ENCODE data around the gene SLC9A8.

The SLC9A8 gene

DNA sequence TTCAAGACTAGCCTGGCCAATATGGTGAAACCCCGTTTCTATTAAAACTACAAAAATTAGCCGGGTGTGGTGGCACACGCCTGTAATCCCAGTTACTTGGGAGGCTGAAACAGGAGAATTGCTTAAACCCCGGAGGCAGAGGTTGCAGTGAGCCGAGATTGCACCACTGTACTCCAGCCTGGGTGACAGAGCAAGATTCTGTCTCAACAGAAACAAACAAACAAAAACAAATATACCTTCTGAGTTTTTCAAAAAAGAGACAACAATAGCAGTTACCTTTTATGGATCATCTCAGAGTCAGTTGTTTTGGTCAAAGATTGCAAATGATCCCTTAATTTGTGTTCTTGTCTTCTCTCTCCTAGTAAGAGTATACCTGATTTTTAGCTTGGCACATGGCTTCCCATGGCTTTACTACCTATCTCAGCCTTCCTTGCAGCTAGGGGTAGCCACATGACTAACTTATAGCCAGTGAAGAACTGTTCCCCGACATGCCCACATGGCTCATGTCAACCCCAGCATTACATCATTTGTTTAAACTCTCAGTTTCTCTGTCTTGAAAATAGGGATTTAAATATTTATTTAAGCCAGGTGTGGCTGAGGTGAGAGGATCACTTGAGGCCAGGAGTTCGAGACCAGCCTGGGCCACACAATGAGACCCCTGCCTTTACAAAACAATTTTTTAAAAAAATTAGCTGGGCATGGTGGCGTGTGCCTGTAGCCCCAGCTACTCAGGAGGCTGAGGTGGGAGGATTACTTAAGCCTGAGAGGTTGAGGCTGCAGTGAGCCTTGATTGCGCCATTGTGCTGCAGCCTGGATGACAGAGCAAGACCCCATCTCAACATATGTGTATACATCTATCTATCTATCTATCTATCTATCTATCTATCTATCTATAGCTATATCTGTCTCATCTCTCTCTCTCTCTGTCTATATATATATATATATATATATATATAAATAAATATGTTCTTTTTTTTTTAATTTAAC lies 25.0 kb upstream of the SLC9A8 start:
- no peak for DNase-seq

- DNase-seq, result no peak
Measured at GRCh38 chr20:49790077-49790798, 22.4 kb upstream of the SLC9A8 start.

DNA sequence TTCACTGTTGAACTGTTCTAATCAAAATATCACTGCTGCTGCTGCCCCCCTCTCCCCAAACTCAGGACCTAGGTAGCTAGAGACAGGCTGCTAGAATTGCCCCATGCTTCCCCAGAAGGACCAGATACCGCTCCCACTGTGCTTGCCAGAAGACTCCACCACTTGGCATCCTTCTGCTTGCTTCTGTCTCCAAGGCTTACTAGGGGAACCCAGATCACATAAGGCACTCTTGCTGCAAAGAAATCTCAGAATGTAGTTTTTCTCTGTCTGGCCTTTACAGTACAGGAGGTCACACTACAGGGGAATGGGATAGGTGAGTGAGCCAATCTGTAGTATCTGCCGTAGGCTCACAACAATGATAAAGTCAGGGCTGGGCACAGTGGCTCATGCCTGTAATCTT lies 21.5 kb upstream of the SLC9A8 start:
- DNase-seq, result no peak

GRCh38 chr20:49792006-49792405 lies 20.6 kb upstream of the SLC9A8 start:
- no peak for DNase-seq

- DNase-seq, result no peak
Measured at GRCh38 chr20:49792611-49793010, 20.0 kb upstream of the SLC9A8 start.

GRCh38 chr20:49794336-49795134 lies 18.1 kb upstream of the SLC9A8 start:
- DNase-seq, result no peak

- no peak for DNase-seq
Measured at GRCh38 chr20:49795135-49795424, 17.5 kb upstream of the SLC9A8 start.

- DNase-seq, result no peak
Measured at GRCh38 chr20:49796600-49797343, 15.9 kb upstream of the SLC9A8 start.

GRCh38 chr20:49797344-49797615 lies 15.3 kb upstream of the SLC9A8 start:
- no peak for DNase-seq

DNA sequence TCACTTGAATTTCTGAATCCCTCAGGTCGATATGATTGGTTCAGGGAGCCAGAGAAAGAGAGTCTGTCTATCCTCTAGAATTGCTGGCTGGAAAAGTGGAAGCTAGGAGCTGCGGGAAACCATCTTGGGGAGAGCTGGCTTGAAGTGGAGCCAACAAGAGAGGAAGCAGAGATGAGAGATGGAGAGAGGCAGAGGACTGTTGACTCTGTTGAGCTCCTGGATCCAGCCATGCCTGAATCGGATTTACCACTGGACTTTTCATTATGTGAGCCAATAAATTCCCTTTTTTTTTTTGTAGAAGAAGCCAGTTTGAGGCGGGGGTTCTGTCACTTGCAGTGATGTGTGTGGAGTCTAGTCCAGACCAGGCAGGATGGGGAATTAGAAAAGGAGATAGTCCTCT lies 13.9 kb upstream of the SLC9A8 start:
- DNase-seq, result no peak

DNA sequence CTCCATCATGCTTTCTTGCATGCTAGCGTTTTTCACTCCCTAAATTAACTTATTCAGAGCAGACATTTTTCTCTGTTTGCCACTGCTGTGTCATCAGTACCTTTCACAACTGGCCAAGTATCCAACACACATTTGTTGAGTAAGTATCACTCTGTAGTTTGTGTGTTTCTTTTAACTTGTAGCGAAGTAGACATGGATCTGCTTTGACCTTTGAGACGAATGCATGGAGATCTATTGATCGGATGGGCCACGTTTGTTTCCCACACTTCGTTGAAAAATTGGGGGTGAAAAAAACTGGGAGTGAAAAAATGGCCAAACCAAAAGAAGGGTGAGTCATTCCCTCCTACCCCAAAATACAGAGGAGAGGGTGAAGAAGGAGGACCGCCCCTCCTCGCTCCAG lies 12.9 kb upstream of the SLC9A8 start:
- DNase-seq, result no peak

- DNase-seq, result no peak
Measured at GRCh38 chr20:49803418-49803817, 9.2 kb upstream of the SLC9A8 start.

GRCh38 chr20:49804364-49804763 lies 8.3 kb upstream of the SLC9A8 start:
- no peak for DNase-seq

GRCh38 chr20:49805224-49805876 lies 7.3 kb upstream of the SLC9A8 start:
- DNase-seq, result peak; percentile 85

GRCh38 chr20:49808753-49809152 lies 3.9 kb upstream of the SLC9A8 start:
- DNase-seq, result no peak

- no peak for DNase-seq
Measured at GRCh38 chr20:49809803-49810359, 2.7 kb upstream of the SLC9A8 start.

DNA sequence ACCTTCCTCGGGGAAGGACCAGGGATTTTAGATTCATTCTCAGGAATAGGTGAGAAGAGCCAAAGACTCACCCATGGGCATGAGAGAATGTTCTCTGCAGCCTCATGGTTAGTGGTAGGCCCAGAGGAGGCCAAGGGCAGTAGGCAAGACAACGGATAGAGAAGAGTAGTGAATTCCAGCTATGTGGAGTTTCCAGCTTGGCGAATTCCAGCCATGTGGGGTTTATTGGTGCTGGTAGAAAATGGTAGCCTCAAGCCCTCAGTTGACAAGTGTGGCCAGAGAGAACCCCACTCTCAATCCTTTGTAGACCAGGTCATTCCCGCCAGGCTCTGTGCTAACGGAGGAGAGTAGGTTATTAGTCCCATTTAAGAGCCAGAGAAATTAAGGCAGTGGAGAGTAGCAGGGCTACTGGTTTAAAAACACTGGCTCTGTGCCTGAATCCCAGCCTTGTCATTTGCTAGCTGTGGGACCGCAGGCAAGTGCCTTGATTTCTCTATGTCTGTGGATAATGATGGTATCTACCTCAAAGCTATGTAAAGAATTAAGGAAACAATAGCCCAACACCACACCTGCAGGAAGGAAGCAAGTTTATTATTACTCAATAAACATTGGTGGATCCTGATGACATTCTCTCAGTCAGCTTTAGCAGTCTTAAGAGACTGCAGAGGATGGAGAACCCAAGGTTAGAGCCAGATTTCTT lies 2.0 kb upstream of the SLC9A8 start:
- no peak for DNase-seq

GRCh38 chr20:49811825-49812506 lies 662 bp upstream of the SLC9A8 start:
- no peak for DNase-seq

- no peak for DNase-seq
Measured at GRCh38 chr20:49813305-49813974, 812 bp downstream of the SLC9A8 start.

- DNase-seq, result no peak
Measured at GRCh38 chr20:49814057-49814694, 1.5 kb downstream of the SLC9A8 start.

All from stimulated activated CD4-positive, alpha-beta T cell treated with anti-CD3 and anti-CD28 coated beads, Interleukin-1b, Interleukin-23, amount 100 ng/mL, for 48 hours (primary cell).